GM18858 (cell line): ENCODE measurements around the gene CCBE1.

Source experiments
- ATAC-seq: cut with Tn5 transposase; IDR thresholded peaks from one replicate; pipeline ENCODE4 v1.9.1; 2021; ENCODE audit not compliant: unreplicated experiment

Gene CCBE1

DNA sequence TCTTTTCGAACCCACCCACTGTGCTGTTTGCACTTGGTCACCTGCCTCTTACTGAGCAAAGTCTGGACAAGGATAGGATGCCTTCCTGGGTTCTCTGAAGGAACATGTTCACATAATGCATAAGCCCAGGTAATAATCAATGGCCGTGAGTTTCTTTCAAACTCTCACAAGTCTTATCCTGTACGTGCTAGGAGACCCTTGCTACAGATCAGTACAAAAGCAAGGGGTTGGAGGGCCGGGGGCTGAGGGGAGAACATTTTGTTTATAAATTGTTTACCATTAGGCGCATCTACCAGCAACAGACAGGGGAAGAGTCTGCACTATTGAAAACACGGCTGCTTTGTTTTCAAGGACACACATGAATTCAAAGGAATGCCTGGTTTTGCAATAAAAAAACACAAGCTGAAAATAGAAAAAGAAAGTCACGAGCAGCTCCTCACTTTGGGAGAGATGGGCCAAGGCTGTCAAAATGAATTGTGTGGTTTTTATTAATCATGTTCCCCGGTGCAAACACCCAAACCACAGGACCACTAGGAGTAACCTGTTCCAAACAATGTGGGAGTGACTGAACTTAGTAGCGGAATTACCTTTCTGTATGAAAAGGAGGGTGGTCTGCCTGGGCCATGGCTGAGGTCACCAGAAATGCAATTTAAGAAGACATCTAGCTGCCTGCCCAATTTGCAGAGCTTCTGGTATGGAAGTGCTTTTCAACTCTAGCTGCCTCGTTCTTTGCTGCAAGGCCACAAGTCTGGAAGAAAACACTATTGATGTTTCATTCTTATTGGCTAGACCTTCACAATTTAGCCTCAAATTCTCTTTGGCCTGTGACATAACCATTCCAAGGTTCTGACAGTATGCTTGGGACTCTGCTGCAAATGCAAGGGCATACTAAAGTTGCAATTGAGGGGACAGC, 73.5 kb downstream of the CCBE1 start:
- no peak for ATAC-seq

GRCh38 chr18:59621027-59621426, 76.2 kb downstream of the CCBE1 start:
- no peak for ATAC-seq

DNA sequence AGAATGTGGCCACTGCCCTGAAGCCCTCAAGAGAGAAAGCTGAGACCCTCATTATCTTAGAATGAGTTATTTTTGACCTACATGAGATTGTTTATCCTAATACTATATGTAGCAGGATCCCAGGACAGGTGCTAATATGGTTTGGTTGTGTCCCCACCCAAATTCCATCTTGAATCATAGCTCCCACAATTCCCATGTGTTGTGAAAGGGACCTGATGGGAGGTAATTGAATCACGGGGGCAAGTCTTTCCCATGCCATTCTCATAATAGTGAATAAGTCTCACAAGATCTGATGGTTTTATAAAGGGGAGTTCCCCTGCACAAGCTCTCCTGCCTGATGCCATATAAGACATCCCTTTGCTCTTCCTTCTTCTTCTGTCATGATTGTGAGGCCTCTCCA, 76.8 kb downstream of the CCBE1 start:
- ATAC-seq = no peak

DNA sequence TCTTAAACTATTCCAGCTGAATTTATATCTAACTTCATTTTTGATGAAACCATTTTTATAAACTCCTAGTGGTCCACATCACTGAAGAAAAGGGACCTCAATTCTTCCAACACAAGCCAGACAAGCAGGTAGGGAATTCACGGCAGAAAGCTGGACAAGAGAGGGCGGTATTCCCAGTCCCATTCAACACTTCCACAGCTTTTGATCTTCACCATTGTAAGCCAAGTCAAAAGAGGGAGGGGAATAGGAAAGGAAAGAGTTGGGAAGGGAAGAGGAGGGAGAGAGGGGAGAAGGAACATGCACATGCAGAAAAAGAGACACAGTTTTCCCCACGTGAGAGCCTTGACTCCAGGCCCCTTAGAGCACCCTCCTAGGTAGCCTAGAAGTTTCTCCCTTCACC, 77.4 kb downstream of the CCBE1 start:
- no peak for ATAC-seq

- ATAC-seq = no peak
These were observed 79.7 kb downstream of the CCBE1 start for GRCh38 chr18:59617468-59617932.

GRCh38 chr18:59616501-59616900, 80.7 kb downstream of the CCBE1 start:
- ATAC-seq = no peak

DNA sequence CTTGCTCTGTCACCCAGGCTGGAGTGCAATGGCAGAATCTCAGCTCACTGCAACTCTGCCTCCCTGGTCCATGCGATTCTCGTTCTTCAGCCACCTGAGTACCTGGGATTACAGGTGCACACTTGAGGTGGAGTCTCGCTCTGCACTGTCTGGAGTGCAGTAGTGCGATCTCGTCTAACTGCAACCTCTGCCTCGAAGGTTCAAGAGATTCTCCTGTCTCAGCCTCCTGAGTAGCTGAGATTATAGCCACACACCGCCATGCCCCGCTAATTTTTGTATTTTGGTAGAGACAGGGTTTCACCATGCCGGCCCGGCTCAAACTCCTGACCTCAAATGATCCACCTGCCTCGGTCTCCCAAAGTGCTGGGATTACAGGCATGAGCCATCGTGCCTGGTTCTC, 83.3 kb downstream of the CCBE1 start:
- ATAC-seq = no peak

GRCh38 chr18:59612381-59612780, 84.8 kb downstream of the CCBE1 start:
- ATAC-seq = no peak

GRCh38 chr18:59610546-59611140, 86.6 kb downstream of the CCBE1 start:
- ATAC-seq = no peak

GRCh38 chr18:59609654-59610053, 87.6 kb downstream of the CCBE1 start:
- ATAC-seq = no peak

DNA sequence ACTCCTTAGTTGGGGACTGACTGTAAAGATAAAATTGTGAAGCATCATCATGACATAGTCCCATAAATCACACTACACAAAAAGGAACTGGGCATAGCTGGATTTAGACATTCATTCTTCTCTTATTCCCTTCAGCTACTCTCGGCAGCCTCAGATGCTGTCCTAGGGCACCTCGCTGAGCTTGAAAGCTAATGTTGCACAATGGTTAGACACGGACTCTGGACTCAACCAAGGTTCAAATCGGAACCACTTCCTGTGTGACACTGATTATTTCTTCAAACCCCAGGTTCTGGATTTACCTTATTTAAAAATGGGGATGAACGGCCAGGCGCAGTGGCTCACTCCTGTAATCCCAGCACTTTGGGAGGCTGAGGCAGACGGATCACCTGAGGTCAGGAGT, 89.8 kb downstream of the CCBE1 start:
- no peak for ATAC-seq

GRCh38 chr18:59607078-59607379, 90.2 kb downstream of the CCBE1 start:
- no peak for ATAC-seq

- ATAC-seq = no peak
These were observed 90.8 kb downstream of the CCBE1 start for GRCh38 chr18:59606193-59607077.

- no peak for ATAC-seq
These were observed 91.5 kb downstream of the CCBE1 start for GRCh38 chr18:59605633-59606192.

DNA sequence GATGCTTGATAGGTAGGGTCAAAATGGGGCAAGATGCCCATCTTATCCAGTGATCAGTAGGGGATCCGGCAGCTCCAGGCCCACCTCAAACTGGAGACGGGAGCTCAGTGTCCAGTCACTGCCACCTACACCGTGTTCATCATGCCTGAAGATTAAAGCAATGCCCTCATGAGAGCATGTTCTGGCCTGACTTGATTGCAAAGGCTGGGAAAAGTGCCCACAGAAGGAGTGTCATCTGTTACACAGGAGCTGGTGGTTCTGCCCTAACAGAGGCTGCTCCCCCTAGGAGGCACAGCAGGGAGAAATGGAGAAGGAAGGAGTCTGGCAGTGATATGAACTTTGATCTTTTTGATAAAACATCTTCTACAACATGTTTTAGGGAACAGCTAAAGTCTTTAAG, 92.3 kb downstream of the CCBE1 start:
- ATAC-seq = no peak

DNA sequence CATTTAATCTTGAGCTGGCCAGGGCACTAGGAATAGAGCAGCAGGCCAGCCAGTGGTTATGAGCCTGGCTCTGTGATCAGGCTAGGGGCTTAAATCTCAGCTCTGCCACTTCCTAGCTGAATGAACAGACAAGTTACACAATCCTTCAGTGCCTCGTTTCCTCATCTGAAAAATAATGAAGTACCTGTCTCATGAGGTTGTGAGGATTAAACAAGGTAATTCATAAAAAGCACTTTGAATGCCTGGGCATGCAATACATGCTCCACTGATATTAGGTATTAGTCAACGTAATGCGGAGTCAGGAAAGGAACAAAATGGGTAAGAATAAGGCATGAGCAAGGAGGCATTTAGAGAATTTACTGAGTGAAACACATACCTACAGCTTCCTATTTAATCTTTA, 100.2 kb downstream of the CCBE1 start:
- no peak for ATAC-seq

DNA sequence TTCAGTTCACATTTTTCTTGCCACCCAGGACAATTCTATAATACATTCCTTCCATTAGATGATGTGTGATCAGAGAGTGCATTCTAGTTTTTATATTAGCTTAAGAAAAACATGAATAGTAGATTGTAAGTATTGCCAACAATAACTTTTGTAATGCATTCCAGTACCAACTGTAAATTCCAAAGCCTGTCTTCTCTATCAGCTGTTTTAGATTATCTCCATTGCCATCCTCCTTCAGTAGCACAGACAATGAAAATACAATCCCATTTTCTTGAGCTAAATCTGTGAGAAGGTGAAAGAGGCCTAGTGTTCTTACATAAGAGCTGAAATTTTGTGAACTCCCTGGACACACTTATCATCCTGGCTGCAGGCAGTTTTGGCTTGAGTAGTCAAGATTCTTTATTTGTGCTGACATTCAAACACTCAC, 103.9 kb downstream of the CCBE1 start:
- ATAC-seq = no peak

- no peak for ATAC-seq
These were observed 104.6 kb downstream of the CCBE1 start for GRCh38 chr18:59592624-59593023.

DNA sequence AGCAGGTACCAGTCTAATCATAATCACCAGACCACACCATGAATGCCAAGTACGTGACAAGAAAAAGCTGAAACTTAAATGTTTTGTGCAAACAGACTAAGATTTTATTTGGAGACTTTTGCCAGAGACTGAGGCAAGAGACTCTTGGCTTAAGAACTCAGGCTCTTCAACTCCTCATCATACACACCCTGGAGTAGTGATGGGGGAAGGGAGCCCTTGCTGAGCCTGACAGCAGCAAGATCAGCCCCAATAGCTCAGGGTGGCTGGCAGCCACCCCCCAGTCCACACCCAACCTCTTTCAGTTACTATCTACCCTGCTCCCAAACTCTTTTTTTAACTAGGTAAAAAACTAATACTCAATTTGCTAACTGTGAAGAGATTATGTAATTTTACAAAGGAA, 114.8 kb downstream of the CCBE1 start:
- no peak for ATAC-seq

DNA sequence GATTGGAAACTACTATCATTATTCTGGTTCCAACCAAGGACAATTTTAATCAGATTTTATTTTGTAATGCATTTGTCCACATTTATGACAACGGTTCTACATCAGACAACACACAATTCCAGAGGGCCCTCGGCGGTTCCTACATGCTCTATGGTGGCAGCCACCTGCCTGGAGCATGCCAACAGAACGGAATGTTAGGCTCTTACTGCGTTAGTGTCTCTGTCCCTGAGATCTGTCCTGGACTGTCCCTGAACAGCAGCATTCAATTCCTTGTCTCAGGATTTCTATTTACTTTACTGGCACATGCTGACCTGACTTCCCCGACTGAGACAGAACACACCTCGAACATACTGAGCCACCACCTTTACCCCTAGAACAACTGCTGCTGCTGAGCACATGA, 117.7 kb downstream of the CCBE1 start:
- no peak for ATAC-seq

DNA sequence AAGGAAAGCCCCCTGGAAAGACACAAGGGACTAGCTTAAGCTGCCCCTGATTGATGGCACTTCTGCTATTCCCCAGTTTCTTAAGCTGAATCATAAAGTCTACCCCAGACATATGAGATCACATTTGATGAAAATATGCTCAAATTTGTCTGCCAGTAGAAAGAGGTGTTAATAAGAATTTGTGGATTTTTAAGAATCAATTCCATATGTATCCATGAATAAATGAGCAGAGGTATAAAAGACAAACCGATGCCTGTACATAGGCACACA, 119.9 kb downstream of the CCBE1 start:
- ATAC-seq = no peak
